HepG2 (cell line): ENCODE results near the gene ERF. TPM values are rescaled to one million over a fixed set of nuclear protein-coding genes. Genes with fewer than 3 reads are reported as not detected.

Experiments
- ARNTL ChIP-seq: sonication (generic); formaldehyde crosslinking; IDR thresholded peaks from 2 replicates; pipeline ENCODE4 v1.4.0; 2020; ENCODE audit warnings: mild to moderate bottlenecking, missing genetic modification reagents
- ATF7-NPFF ChIP-seq: sonication (generic); formaldehyde crosslinking; IDR thresholded peaks from 2 replicates; pipeline ENCODE4 v1.8.1; 2023; ENCODE audit warnings: mild to moderate bottlenecking, low read depth, missing genetic modification reagents, moderate library complexity
- FOXK2 ChIP-seq: fragments of 450-650 bp; IDR thresholded peaks from 2 replicates; pipeline ENCODE4 v1.6.1; 2016
- JDP2 ChIP-seq: sonication (generic); formaldehyde crosslinking; IDR thresholded peaks from 2 replicates; pipeline ENCODE4 v1.8.1; 2022; ENCODE audit warnings: missing genetic modification reagents, borderline replicate concordance
- MEF2D ChIP-seq: sonication (generic); formaldehyde crosslinking; IDR thresholded peaks from 2 replicates; pipeline ENCODE4 v1.5.1; 2020; ENCODE audit warnings: mild to moderate bottlenecking, missing genetic modification reagents
- MXI1 ChIP-seq: IDR thresholded peaks from 3 replicates; pipeline ENCODE4 v1.6.1; 2012; ENCODE audit warnings: low read depth, low read length, inconsistent platforms, borderline replicate concordance
- RARA ChIP-seq: IDR thresholded peaks from 2 replicates; pipeline ENCODE4 v1.6.1; 2016; ENCODE audit warnings: missing genetic modification reagents, missing compliant biosample characterization
- SALL2 ChIP-seq: sonication (generic); formaldehyde crosslinking; IDR thresholded peaks from 2 replicates; pipeline ENCODE4 v1.8.1; 2023; ENCODE audit warnings: mild to moderate bottlenecking, missing genetic modification reagents, inconsistent platforms
- SYNCRIP ChIP-seq: fragments of 200-400 bp; formaldehyde crosslinking; IDR thresholded peaks from 2 replicates; pipeline ENCODE4 v1.6.1; 2018; ENCODE audit warnings: mild to moderate bottlenecking, low read depth, low read length; ENCODE audit not compliant: insufficient read depth
- TP53 ChIP-seq: sonication (generic); formaldehyde crosslinking; conservative IDR thresholded peaks from 2 replicates; pipeline ENCODE4 v1.4.0; 2020; ENCODE audit warnings: missing genetic modification reagents
- ZBTB33 ChIP-seq: sonication (generic); formaldehyde crosslinking; IDR thresholded peaks from 2 replicates; pipeline ENCODE4 v1.4.0; 2020; ENCODE audit warnings: missing genetic modification reagents
- ZMYM4 ChIP-seq: sonication (generic); formaldehyde crosslinking; IDR thresholded peaks from 2 replicates; pipeline ENCODE4 v1.8.1; 2023; ENCODE audit warnings: mild to moderate bottlenecking, missing genetic modification reagents
- ZNF160 ChIP-seq: sonication (generic); formaldehyde crosslinking; IDR thresholded peaks from 2 replicates; pipeline ENCODE4 v1.8.0; 2022; ENCODE audit warnings: mild to moderate bottlenecking, inconsistent platforms, missing genetic modification reagents
- ZNF253 ChIP-seq: sonication (generic); formaldehyde crosslinking; IDR thresholded peaks from 2 replicates; pipeline ENCODE4 v1.8.0; 2022; ENCODE audit warnings: mild to moderate bottlenecking, missing genetic modification reagents, borderline replicate concordance
- ZNF296 ChIP-seq: sonication (generic); formaldehyde crosslinking; conservative IDR thresholded peaks from 2 replicates; pipeline ENCODE4 v1.5.0; 2020; ENCODE audit warnings: mild to moderate bottlenecking, missing genetic modification reagents
- ZNF343 ChIP-seq: sonication (generic); formaldehyde crosslinking; IDR thresholded peaks from 2 replicates; pipeline ENCODE4 v1.4.0; 2020; ENCODE audit warnings: mild to moderate bottlenecking, missing genetic modification reagents
- ZNF580 ChIP-seq: IDR thresholded peaks from 2 replicates; pipeline ENCODE4 v1.6.1; 2016; ENCODE audit warnings: low read depth, borderline replicate concordance
- ZNF790 ChIP-seq: sonication (generic); formaldehyde crosslinking; IDR thresholded peaks from 2 replicates; pipeline ENCODE4 v1.8.0; 2022; ENCODE audit warnings: missing genetic modification reagents, mild to moderate bottlenecking, borderline replicate concordance
- polyA plus RNA-seq, 8 experiments: library from polyadenylated mRNA; depleted of rRNA in 3 of 8; stranded (reverse) in 7 of 8; unstranded in 1 of 8; fragments of >200 nt; fragmentation: Illumina TruSeq in 4 of 8; extraction: Trizol in 4 of 8; gene quantifications; 2 replicates each; pipeline versions ENCODE4 v1.2.1 to v1.2.3, GENCODE V29; 2011 to 2016; ENCODE audit warnings: low read depth in 4 of 8, missing spikeins in 1 of 8, mixed read lengths in 1 of 8; ENCODE audit not compliant: insufficient read depth in 1 of 8
- total RNA-seq, 5 experiments: library from RNA; depleted of rRNA; stranded (reverse); fragments of >200 nt; fragmentation: Illumina TruSeq; extraction: Trizol; gene quantifications; 2 replicates each; pipeline ENCODE4 v1.2.3, GENCODE V29; 2016; ENCODE audit warnings: low read depth in 1 of 5
- TF ChIP-seq, protein P1 (sequence below): sonication (generic); formaldehyde crosslinking; IDR thresholded peaks from 2 replicates; pipeline ENCODE4 v1.4.0; 2020; ENCODE audit warnings: low read depth, mild to moderate bottlenecking, missing genetic modification reagents
- TF ChIP-seq, protein P2 (sequence below): IDR thresholded peaks from 2 replicates; pipeline ENCODE4 v1.6.1; 2016; ENCODE audit warnings: mild to moderate bottlenecking
- TF ChIP-seq, protein P3 (sequence below): sonication (generic); formaldehyde crosslinking; IDR thresholded peaks from 2 replicates; pipeline ENCODE4 v1.5.0; 2020; ENCODE audit warnings: mild to moderate bottlenecking, missing genetic modification reagents
- TF ChIP-seq, protein P4 (sequence below): sonication (generic); formaldehyde crosslinking; IDR thresholded peaks from 2 replicates; pipeline ENCODE4 v1.8.1; 2023; ENCODE audit warnings: mild to moderate bottlenecking, missing genetic modification reagents, borderline replicate concordance

ERF gene
- total and polyA plus RNA-seq, 2 of the 13 experiments (the other 11 are each of a cell fraction or from before 2014, with no cell fraction given): 67.1 to 69.9 TPM

- TF ChIP-seq ZBTB33: no peak
- no peak for TF ChIP-seq ARNTL (CRISPR knock-in tag)
- TF ChIP-seq RARA (CRISPR knock-in tag): peak; percentile 66
- TF ChIP-seq ZNF160 (CRISPR knock-in tag): no peak
- peak; percentile 49; the same call in 1 of the 2 replicates for TF ChIP-seq FOXK2
- TF ChIP-seq ZNF790 (CRISPR knock-in tag): no peak
- TF ChIP-seq TP53 (CRISPR knock-in tag): no peak
- peak; percentile 92; the same call in 1 of the 3 replicates for TF ChIP-seq MXI1
- no peak for TF ChIP-seq SYNCRIP
- TF ChIP-seq, protein P1, sequence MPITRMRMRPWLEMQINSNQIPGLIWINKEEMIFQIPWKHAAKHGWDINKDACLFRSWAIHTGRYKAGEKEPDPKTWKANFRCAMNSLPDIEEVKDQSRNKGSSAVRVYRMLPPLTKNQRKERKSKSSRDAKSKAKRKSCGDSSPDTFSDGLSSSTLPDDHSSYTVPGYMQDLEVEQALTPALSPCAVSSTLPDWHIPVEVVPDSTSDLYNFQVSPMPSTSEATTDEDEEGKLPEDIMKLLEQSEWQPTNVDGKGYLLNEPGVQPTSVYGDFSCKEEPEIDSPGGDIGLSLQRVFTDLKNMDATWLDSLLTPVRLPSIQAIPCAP (CRISPR knock-in tag): no peak
- TF ChIP-seq ZNF343 (CRISPR knock-in tag): no peak
- peak; percentile 68; the same call in 1 of the 2 replicates for TF ChIP-seq SALL2
- TF ChIP-seq, protein P2, sequence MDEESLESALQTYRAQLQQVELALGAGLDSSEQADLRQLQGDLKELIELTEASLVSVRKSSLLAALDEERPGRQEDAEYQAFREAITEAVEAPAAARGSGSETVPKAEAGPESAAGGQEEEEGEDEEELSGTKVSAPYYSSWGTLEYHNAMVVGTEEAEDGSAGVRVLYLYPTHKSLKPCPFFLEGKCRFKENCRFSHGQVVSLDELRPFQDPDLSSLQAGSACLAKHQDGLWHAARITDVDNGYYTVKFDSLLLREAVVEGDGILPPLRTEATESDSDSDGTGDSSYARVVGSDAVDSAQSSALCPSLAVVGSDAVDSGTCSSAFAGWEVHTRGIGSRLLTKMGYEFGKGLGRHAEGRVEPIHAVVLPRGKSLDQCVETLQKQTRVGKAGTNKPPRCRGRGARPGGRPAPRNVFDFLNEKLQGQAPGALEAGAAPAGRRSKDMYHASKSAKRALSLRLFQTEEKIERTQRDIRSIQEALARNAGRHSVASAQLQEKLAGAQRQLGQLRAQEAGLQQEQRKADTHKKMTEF (CRISPR knock-in tag): peak; percentile 76
- TF ChIP-seq ZMYM4 (CRISPR knock-in tag): peak; percentile 18; the same call in 1 of the 2 replicates
- TF ChIP-seq ATF7-NPFF: 0 out of 2 replicates have a peak, but pooled peaks have one; percentile 48
- TF ChIP-seq, protein P3, sequence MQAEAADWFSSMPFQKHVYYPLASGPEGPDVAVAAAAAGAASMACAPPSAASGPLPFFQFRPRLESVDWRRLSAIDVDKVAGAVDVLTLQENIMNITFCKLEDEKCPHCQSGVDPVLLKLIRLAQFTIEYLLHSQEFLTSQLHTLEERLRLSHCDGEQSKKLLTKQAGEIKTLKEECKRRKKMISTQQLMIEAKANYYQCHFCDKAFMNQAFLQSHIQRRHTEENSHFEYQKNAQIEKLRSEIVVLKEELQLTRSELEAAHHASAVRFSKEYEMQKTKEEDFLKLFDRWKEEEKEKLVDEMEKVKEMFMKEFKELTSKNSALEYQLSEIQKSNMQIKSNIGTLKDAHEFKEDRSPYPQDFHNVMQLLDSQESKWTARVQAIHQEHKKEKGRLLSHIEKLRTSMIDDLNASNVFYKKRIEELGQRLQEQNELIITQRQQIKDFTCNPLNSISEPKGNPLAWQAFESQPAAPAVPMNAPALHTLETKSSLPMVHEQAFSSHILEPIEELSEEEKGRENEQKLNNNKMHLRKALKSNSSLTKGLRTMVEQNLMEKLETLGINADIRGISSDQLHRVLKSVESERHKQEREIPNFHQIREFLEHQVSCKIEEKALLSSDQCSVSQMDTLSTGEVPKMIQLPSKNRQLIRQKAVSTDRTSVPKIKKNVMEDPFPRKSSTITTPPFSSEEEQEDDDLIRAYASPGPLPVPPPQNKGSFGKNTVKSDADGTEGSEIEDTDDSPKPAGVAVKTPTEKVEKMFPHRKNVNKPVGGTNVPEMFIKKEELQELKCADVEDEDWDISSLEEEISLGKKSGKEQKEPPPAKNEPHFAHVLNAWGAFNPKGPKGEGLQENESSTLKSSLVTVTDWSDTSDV: no peak; the same call in 1 of the 2 replicates
- peak; percentile 66; the same call in 1 of the 2 replicates for TF ChIP-seq MEF2D
- TF ChIP-seq JDP2 (CRISPR knock-in tag): no peak
- no peak for TF ChIP-seq ZNF296 (CRISPR knock-in tag)
- TF ChIP-seq, protein P4, sequence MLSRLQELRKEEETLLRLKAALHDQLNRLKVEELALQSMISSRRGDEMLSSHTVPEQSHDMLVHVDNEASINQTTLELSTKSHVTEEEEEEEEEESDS (CRISPR knock-in tag): 0 out of 2 replicates have a peak, but pooled peaks have one; percentile 20
- no peak; the same call in 1 of the 2 replicates for TF ChIP-seq ZNF580 (CRISPR knock-in tag)
- no peak for TF ChIP-seq ZNF253
These were observed 12.2 kb downstream of the ERF start, which contains the start of gene GSK3A (continued) for GRCh38 chr19:42242512-42243409.
